ENCODE measurements around the gene PLA2G4F. TPM values are rescaled to one million over a fixed set of nuclear protein-coding genes. Genes with fewer than 3 reads are reported as not detected.

PLA2G4F gene
- total RNA-seq, 4 donors from 2014 or later, result not detected

GRCh38 chr15:42110367-42110766 lies 46.1 kb downstream of the PLA2G4F start:
- no peaks in the 10 kb centered on the region for H3K27me3 ChIP-seq
- TF ChIP-seq CTCF (IDR thresholded peaks at IDR 0.05) (no peak), POLR2A (IDR thresholded peaks at IDR 0.05) (no peak), EP300 (IDR thresholded peaks at IDR 0.05) (no peak)
- H3K4me1 ChIP-seq, result peaks cover 0 to 6% (median 0%) of the 10 kb centered on the region in 4 donors
- no peak overlapping the region for H3K27ac ChIP-seq
- no peak overlapping the region for H3K4me3 ChIP-seq
- H3K9me3 ChIP-seq, result peaks cover 0 to 3% (median 1%) of the 10 kb centered on the region in 4 donors
- no peak for DNase-seq (ENCODE audit: low spot score in 2 of 2)
- H3K36me3 ChIP-seq, result no peaks in the 10 kb centered on the region
- WGBS, 2 donors, result 61 to 63% methylated on average over 3 of the region's 3 CpGs

GRCh38 chr15:42108806-42109205 lies 47.6 kb downstream of the PLA2G4F start:
- Histone ChIP-seq H3K27me3 (no peaks in the 10 kb centered on the region), H3K27ac (no peak overlapping the region), H3K9me3 (peaks cover 0 to 3% (median 1%) of the 10 kb centered on the region in 4 donors), H3K36me3 (no peaks in the 10 kb centered on the region), H3K4me1 (peaks cover 0 to 6% (median 0%) of the 10 kb centered on the region in 4 donors), H3K4me3 (no peak overlapping the region)
- 66 to 80% methylated on average over 3 of the region's 3 CpGs for WGBS, 2 donors
- TF ChIP-seq CTCF (IDR thresholded peaks at IDR 0.05) (no peak), POLR2A (IDR thresholded peaks at IDR 0.05) (no peak), EP300 (IDR thresholded peaks at IDR 0.05) (no peak)
- no peak for DNase-seq (ENCODE audit: low spot score in 2 of 2)

- H3K9me3 ChIP-seq, result peaks cover 0 to 3% (median under 1%) of the 10 kb centered on the region in 4 donors
- TF ChIP-seq EP300 (IDR thresholded peaks at IDR 0.05) (no peak), POLR2A (IDR thresholded peaks at IDR 0.05) (no peak)
- no peaks in the 10 kb centered on the region for H3K27me3 ChIP-seq
- DNase-seq (ENCODE audit: low spot score in 2 of 2), result no peak
- H3K4me1 ChIP-seq, result peaks cover 0 to 6% (median 0%) of the 10 kb centered on the region in 4 donors
- no peak overlapping the region for H3K4me3 ChIP-seq
- H3K27ac ChIP-seq, result no peak overlapping the region
- H3K36me3 ChIP-seq, result no peaks in the 10 kb centered on the region
These were observed 48.2 kb downstream of the PLA2G4F start for GRCh38 chr15:42108189-42108588.

- H3K4me3 ChIP-seq, result no peak overlapping the region
- H3K9me3 ChIP-seq, result peaks cover 0 to 3% (median 0%) of the 10 kb centered on the region in 4 donors
- H3K27me3 ChIP-seq, result no peaks in the 10 kb centered on the region
- no peak overlapping the region for H3K27ac ChIP-seq
- no peaks in the 10 kb centered on the region for H3K36me3 ChIP-seq
- DNase-seq (ENCODE audit: low spot score in 2 of 2), result no peak
- peaks cover 0 to 6% (median 0%) of the 10 kb centered on the region in 4 donors for H3K4me1 ChIP-seq
- TF ChIP-seq CTCF (IDR thresholded peaks at IDR 0.05) (no peak), POLR2A (IDR thresholded peaks at IDR 0.05) (no peak), EP300 (IDR thresholded peaks at IDR 0.05) (no peak)
- WGBS, 2 donors, result 48 to 49% methylated on average over 7 of the region's 7 CpGs
These were observed 49.0 kb downstream of the PLA2G4F start for GRCh38 chr15:42107473-42107872.

GRCh38 chr15:42106288-42106687 lies 50.1 kb downstream of the PLA2G4F start:
- WGBS, 2 donors, result 42 to 47% methylated on average over 5 of the region's 5 CpGs
- H3K9me3 ChIP-seq, result peaks cover 0 to 3% (median 0%) of the 10 kb centered on the region in 4 donors
- peaks cover 0 to 6% (median 0%) of the 10 kb centered on the region in 4 donors for H3K4me1 ChIP-seq
- DNase-seq (ENCODE audit: low spot score in 2 of 2), result no peak
- no peak overlapping the region for H3K4me3 ChIP-seq
- H3K27me3 ChIP-seq, result no peaks in the 10 kb centered on the region
- TF ChIP-seq CTCF (IDR thresholded peaks at IDR 0.05) (no peak), POLR2A (IDR thresholded peaks at IDR 0.05) (no peak), EP300 (IDR thresholded peaks at IDR 0.05) (no peak)
- H3K27ac ChIP-seq, result no peak overlapping the region
- H3K36me3 ChIP-seq, result no peaks in the 10 kb centered on the region

Data from tibial nerve (tissue), 4 donors.